GM23338 (cell line): Measurements from ENCODE around the gene AGAP1. TPM values are rescaled to one million over a fixed set of nuclear protein-coding genes. Genes with fewer than 3 reads are reported as not detected.
"Not testable (repeated sequence)": the region's sequence is repeated elsewhere in the genome, so short reads cannot be mapped to it uniquely, and the experiment has no call there.

Experiments used
- ATAC-seq: fragments of 200-7000 bp; cut with Tn5 transposase; 3 replicates; pipeline ENCODE4 v1.9.1; 2020
- DNase-seq: peaks from one replicate; pipeline ENCODE4 v3.0.0-alpha.2; 2015; ENCODE audit warnings: low spot score
- H2AFZ ChIP-seq: fragments of 200-600 bp; sonication (generic); 2 replicates; pipeline ENCODE4 v1.8.0; 2016; ENCODE audit warnings: antibody characterized with exemption, mild to moderate bottlenecking, moderate library complexity
- H3F3A ChIP-seq: fragments of 200-600 bp; sonication (generic); replicated peaks from 2 replicates; pipeline ENCODE4 v1.8.0; 2017; ENCODE audit warnings: antibody characterized with exemption, mixed run types, low read depth
- H3K27ac ChIP-seq: fragments of 200-600 bp; sonication (generic); 2 replicates; pipeline ENCODE4 v1.6.1; 2016; ENCODE audit warnings: low read depth
- H3K27me3 ChIP-seq: fragments of 200-600 bp; sonication (generic); 2 replicates; pipeline ENCODE4 v1.8.0; 2016; ENCODE audit warnings: mild to moderate bottlenecking, mixed run types, moderate library complexity; ENCODE audit not compliant: insufficient read depth
- H3K36me3 ChIP-seq: fragments of 200-600 bp; sonication (generic); 2 replicates; pipeline ENCODE4 v1.8.0; 2016; ENCODE audit warnings: mild to moderate bottlenecking; ENCODE audit not compliant: insufficient read depth
- H3K4me1 ChIP-seq: fragments of 200-600 bp; sonication (generic); 2 replicates; pipeline ENCODE4 v1.8.0; 2016; ENCODE audit warnings: mild to moderate bottlenecking, moderate library complexity; ENCODE audit not compliant: insufficient read depth
- H3K4me2 ChIP-seq: fragments of 200-600 bp; sonication (generic); 2 replicates; pipeline ENCODE4 v1.7.1; 2017; ENCODE audit warnings: mixed run types
- H3K4me3 ChIP-seq: fragments of 200-600 bp; sonication (generic); 2 replicates; pipeline ENCODE4 v1.6.1; 2016; ENCODE audit warnings: mixed run types
- H3K79me2 ChIP-seq: fragments of 200-600 bp; sonication (generic); replicated peaks from 2 replicates; pipeline ENCODE4 v1.8.0; 2017; ENCODE audit warnings: mild to moderate bottlenecking; ENCODE audit not compliant: insufficient read depth
- H3K9me2 ChIP-seq: fragments of 200-600 bp; sonication (generic); 2 replicates; pipeline ENCODE4 v1.8.0; 2017; ENCODE audit not compliant: insufficient read depth
- H4K20me1 ChIP-seq: fragments of 200-600 bp; sonication (generic); replicated peaks from 2 replicates; pipeline ENCODE4 v1.8.0; 2017; ENCODE audit warnings: mild to moderate bottlenecking; ENCODE audit not compliant: insufficient read depth
- H3K27ac Mint-ChIP-seq: 2 replicates; pipeline ENCODE4 v1.8.0; 2020; ENCODE audit warnings: inconsistent platforms, mild to moderate bottlenecking, moderate library complexity, mixed read lengths
- H3K27me3 Mint-ChIP-seq: 3 replicates; pipeline ENCODE4 v1.8.0; 2022; ENCODE audit warnings: low read depth, mild to moderate bottlenecking, moderate library complexity, mixed read lengths, inconsistent platforms; ENCODE audit not compliant: insufficient read depth, poor library complexity
- H3K36me3 Mint-ChIP-seq: 3 replicates; pipeline ENCODE4 v1.8.0; 2021; ENCODE audit warnings: low read depth, mild to moderate bottlenecking, inconsistent platforms, moderate library complexity, mixed read lengths
- H3K4me1 Mint-ChIP-seq: 3 replicates; pipeline ENCODE4 v1.8.0; 2020; ENCODE audit warnings: mild to moderate bottlenecking, inconsistent platforms, mixed read lengths
- H3K4me3 Mint-ChIP-seq: 3 replicates; pipeline ENCODE4 v1.8.0; 2021; ENCODE audit warnings: moderate library complexity, mild to moderate bottlenecking, inconsistent platforms, mixed read lengths
- H3K9me3 Mint-ChIP-seq: 3 replicates; pipeline ENCODE4 v1.8.0; 2020; ENCODE audit warnings: moderate library complexity, mild to moderate bottlenecking, inconsistent platforms, mixed read lengths
- REST ChIP-seq: IDR thresholded peaks from one replicate; pipeline ENCODE4 v1.6.1; 2018; ENCODE audit warnings: antibody characterized with exemption; ENCODE audit not compliant: unreplicated experiment
- ZNF331 ChIP-seq: fragments of 250-450 bp; sonication (Bioruptor Pico); IDR thresholded peaks from 2 replicates; pipeline ENCODE4 v1.5.0; 2020; ENCODE audit warnings: low read depth, mild to moderate bottlenecking, moderate library complexity
- polyA plus RNA-seq: library from polyadenylated mRNA; unstranded; fragments of >200 nt; fragmentation: Nextera tagmentation; extraction: Ambion mirVana; gene quantifications from 2 replicates; pipeline ENCODE4 v1.2.1, GENCODE V29; 2016
- total RNA-seq: library from RNA; depleted of rRNA; stranded (reverse); fragments of >200 nt; shearing (Covaris generic); gene quantifications from 2 replicates; pipeline ENCODE4 v1.2.3, GENCODE V29; 2014
- TF ChIP-seq, protein P1 (sequence below), 2 experiments: fragments of 200-600 bp in 1 of 2; sonication (generic) in 1 of 2; conservative IDR thresholded peaks; 2 replicates each; pipeline versions ENCODE4 v1.5.1 to v1.6.1; 2016 to 2017; ENCODE audit warnings: antibody characterized with exemption in 2 of 2, low read depth in 2 of 2, mild to moderate bottlenecking in 2 of 2, moderate library complexity in 1 of 2

Gene AGAP1
- total and polyA plus RNA-seq, 2 experiments from 2014 or later = 13.3 to 27.9 TPM

- TF ChIP-seq REST = no peak
- no peak for TF ChIP-seq ZNF331
These were observed 596.2 kb downstream of the AGAP1 start (continued) for GRCh38 chr2:236090027-236090382.

- H3K27ac ChIP-seq, H4K20me1 ChIP-seq, H3K9me3 Mint-ChIP-seq, H3K79me2 ChIP-seq, H3K36me3 Mint-ChIP-seq, DNase-seq, ATAC-seq, H2AFZ ChIP-seq, H3K9me2 ChIP-seq, H3K4me3 Mint-ChIP-seq, H3K4me3 ChIP-seq, H3K36me3 ChIP-seq, H3F3A ChIP-seq, H3K4me2 ChIP-seq, H3K27me3 ChIP-seq: not testable (repeated sequence)
- H3K27me3 Mint-ChIP-seq = peaks cover 19% of the 10 kb centered on the region
- H3K4me1 Mint-ChIP-seq = peaks cover 58% of the 10 kb centered on the region
- peaks cover 38% of the 10 kb centered on the region for H3K4me1 ChIP-seq
- peak overlapping the region; percentile 70 for H3K27ac Mint-ChIP-seq
These were observed 597.0 kb downstream of the AGAP1 start for GRCh38 chr2:236090826-236091225.

- no peaks in the 10 kb centered on the region for H4K20me1 ChIP-seq
- no peaks in the 10 kb centered on the region for H3K36me3 ChIP-seq
- DNase-seq = peak; percentile 57
- no peaks in the 10 kb centered on the region for H3K27me3 ChIP-seq
- no peak overlapping the region for H3K4me2 ChIP-seq
- H3K4me3 Mint-ChIP-seq = no peak overlapping the region
- H3K27ac ChIP-seq = no peak overlapping the region
- H2AFZ ChIP-seq = no peak overlapping the region
- no peaks in the 10 kb centered on the region; the same call in 2 of the 3 replicates for H3K36me3 Mint-ChIP-seq
- TF ChIP-seq, protein P1, sequence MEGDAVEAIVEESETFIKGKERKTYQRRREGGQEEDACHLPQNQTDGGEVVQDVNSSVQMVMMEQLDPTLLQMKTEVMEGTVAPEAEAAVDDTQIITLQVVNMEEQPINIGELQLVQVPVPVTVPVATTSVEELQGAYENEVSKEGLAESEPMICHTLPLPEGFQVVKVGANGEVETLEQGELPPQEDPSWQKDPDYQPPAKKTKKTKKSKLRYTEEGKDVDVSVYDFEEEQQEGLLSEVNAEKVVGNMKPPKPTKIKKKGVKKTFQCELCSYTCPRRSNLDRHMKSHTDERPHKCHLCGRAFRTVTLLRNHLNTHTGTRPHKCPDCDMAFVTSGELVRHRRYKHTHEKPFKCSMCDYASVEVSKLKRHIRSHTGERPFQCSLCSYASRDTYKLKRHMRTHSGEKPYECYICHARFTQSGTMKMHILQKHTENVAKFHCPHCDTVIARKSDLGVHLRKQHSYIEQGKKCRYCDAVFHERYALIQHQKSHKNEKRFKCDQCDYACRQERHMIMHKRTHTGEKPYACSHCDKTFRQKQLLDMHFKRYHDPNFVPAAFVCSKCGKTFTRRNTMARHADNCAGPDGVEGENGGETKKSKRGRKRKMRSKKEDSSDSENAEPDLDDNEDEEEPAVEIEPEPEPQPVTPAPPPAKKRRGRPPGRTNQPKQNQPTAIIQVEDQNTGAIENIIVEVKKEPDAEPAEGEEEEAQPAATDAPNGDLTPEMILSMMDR (conservative IDR thresholded peaks at IDR 0.05; ENCODE audit: low read depth in 2 of 2) = peak; percentile 7 to 29; a peak in 1 of 4 replicates
- TF ChIP-seq ZNF331 = no peak
- H3K9me3 Mint-ChIP-seq = no peaks in the 10 kb centered on the region
- H3K79me2 ChIP-seq = 0 out of 2 replicates have a peak, but pooled peaks cover 3% of the 10 kb centered on the region
- no peak overlapping the region for H3K27ac Mint-ChIP-seq
- no peaks in the 10 kb centered on the region; the same call in 1 of the 2 replicates for H3F3A ChIP-seq
- peaks cover 15% of the 10 kb centered on the region for H3K27me3 Mint-ChIP-seq
- H3K4me3 ChIP-seq = no peak overlapping the region
- ATAC-seq = peak; percentile 84
- no peaks in the 10 kb centered on the region for H3K9me2 ChIP-seq
- H3K4me1 ChIP-seq = peaks cover 25% of the 10 kb centered on the region
- peaks cover 42% of the 10 kb centered on the region for H3K4me1 Mint-ChIP-seq
These were observed 598.9 kb downstream of the AGAP1 start for GRCh38 chr2:236092714-236093113.
